Measurements from ENCODE around the gene C15orf62.

DNA sequence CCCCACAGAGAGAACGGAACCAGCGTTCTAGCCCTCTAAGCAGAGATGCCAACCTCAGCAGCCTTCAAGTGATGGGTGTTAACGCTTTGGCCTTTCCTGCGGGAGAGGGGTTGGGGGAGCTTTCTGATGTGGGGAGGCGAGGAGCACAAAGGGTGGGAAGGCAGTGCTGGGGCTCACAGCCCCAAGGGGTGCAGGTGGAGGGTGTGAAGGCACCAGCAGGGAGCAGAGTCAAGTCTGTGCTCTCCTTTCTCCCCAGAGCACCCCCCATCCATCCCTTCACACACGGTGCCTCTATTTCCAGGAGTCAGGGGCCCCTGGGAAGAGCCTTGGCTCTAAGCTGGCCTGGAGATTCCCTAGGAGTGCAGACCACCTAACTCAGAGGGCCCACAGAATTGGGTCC is 4.1 kb downstream of the C15orf62 start:
- TF ChIP-seq, protein P1, sequence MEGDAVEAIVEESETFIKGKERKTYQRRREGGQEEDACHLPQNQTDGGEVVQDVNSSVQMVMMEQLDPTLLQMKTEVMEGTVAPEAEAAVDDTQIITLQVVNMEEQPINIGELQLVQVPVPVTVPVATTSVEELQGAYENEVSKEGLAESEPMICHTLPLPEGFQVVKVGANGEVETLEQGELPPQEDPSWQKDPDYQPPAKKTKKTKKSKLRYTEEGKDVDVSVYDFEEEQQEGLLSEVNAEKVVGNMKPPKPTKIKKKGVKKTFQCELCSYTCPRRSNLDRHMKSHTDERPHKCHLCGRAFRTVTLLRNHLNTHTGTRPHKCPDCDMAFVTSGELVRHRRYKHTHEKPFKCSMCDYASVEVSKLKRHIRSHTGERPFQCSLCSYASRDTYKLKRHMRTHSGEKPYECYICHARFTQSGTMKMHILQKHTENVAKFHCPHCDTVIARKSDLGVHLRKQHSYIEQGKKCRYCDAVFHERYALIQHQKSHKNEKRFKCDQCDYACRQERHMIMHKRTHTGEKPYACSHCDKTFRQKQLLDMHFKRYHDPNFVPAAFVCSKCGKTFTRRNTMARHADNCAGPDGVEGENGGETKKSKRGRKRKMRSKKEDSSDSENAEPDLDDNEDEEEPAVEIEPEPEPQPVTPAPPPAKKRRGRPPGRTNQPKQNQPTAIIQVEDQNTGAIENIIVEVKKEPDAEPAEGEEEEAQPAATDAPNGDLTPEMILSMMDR (IDR thresholded peaks at IDR 0.05), result no peak
- TF ChIP-seq POLR2A (IDR thresholded peaks at IDR 0.05), result no peak

All from breast epithelium (tissue), 3 donors.